Sigmoid colon (tissue), 4 donors: ENCODE measurements around the gene PEX16.

Experiments used
- EP300 ChIP-seq, 4 donors: sonication (generic); formaldehyde crosslinking; IDR thresholded peaks; one replicate each; pipeline ENCODE4 v1.6.1; 2017; ENCODE audit warnings: antibody characterized with exemption in 4 of 4
- POLR2A ChIP-seq, 2 donors: fragments of 450-650 bp; IDR thresholded peaks; one replicate each; pipeline ENCODE4 v1.6.1; 2016; ENCODE audit warnings: antibody characterized with exemption in 2 of 2, mild to moderate bottlenecking in 2 of 2, moderate library complexity in 2 of 2
- POLR2AphosphoS5 ChIP-seq, 4 donors: sonication (generic); formaldehyde crosslinking; IDR thresholded peaks; one replicate each; pipeline ENCODE4 v1.6.1; 2017; ENCODE audit warnings: antibody characterized with exemption in 4 of 4
- TF ChIP-seq, protein P1 (sequence below), 4 experiments: fragments of 450-650 bp in 3 of 4; fragments of 200-600 bp in 1 of 4; IDR thresholded peaks; one replicate each; pipeline ENCODE4 v1.5.1; 2016 to 2019; ENCODE audit warnings: antibody characterized with exemption in 4 of 4, mild to moderate bottlenecking in 3 of 4, moderate library complexity in 2 of 4

DNA sequence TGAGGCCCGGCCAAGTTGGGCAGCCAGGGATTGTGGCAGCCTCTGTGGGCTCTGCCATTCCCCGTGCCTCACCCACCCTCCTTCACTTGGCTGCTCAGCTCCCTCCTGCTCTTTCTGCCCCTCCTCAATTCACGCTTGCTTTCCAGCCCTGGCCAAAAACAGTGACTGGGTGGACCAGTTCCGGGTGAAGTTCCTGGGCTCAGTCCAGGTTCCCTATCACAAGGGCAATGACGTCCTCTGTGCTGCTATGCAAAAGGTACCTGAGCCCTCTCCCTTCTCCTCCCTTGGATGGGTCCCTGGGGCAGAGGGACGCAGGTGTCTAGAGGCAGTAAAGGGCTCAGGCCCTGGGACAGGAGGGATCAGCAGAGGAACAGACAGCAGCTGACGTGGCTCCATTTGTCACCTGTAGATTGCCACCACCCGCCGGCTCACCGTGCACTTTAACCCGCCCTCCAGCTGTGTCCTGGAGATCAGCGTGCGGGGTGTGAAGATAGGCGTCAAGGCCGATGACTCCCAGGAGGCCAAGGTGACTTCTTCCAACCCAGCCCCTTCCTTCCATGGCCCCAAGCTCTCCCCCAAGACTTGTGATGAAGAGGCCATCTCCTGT is 13.3 kb downstream of the PEX16 start:
- TF ChIP-seq, protein P1, sequence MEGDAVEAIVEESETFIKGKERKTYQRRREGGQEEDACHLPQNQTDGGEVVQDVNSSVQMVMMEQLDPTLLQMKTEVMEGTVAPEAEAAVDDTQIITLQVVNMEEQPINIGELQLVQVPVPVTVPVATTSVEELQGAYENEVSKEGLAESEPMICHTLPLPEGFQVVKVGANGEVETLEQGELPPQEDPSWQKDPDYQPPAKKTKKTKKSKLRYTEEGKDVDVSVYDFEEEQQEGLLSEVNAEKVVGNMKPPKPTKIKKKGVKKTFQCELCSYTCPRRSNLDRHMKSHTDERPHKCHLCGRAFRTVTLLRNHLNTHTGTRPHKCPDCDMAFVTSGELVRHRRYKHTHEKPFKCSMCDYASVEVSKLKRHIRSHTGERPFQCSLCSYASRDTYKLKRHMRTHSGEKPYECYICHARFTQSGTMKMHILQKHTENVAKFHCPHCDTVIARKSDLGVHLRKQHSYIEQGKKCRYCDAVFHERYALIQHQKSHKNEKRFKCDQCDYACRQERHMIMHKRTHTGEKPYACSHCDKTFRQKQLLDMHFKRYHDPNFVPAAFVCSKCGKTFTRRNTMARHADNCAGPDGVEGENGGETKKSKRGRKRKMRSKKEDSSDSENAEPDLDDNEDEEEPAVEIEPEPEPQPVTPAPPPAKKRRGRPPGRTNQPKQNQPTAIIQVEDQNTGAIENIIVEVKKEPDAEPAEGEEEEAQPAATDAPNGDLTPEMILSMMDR (IDR thresholded peaks at IDR 0.05): no peak
- TF ChIP-seq EP300 (IDR thresholded peaks at IDR 0.05) (no peak), POLR2AphosphoS5 (IDR thresholded peaks at IDR 0.05) (no peak), POLR2A (IDR thresholded peaks at IDR 0.05) (no peak)
